Amniotic stem cell (primary cell): ENCODE data around the gene FGD5.

Source experiments
- DNase-seq: peaks from one replicate; lab custom pipeline; 2025; lab: John Stamatoyannopoulos, UW

The FGD5 gene

DNA sequence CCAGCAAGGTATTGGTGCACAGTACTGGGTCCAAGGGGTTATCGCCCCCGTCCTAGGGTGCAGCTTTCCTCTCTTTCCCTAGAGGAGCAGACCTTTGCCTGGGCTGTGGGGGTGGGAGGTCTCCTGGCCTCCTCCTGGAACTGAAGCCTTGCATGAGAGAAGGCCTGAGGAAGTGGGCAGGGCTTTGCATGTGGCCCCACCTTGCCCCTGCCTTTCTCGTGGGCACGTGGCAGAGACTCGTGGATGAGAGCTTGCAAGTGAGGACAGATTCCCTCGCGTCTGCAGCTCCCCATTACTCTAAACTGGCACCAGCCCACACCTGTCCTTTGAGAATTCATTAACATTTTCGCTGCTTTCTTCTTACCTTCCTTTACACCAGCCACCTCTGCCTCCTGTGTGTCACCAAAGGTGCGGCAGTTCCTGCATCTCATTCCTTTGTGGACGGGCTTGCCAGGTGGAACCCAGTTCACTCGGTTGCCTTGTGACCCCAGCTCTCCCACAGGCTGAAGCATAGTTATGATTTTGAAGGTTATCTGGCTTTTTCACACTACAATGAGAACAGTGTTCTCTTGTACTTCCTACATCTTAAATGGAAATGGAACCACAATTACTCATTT is 87.7 kb downstream of the FGD5 start:
- DNase-seq, result no peak

DNA sequence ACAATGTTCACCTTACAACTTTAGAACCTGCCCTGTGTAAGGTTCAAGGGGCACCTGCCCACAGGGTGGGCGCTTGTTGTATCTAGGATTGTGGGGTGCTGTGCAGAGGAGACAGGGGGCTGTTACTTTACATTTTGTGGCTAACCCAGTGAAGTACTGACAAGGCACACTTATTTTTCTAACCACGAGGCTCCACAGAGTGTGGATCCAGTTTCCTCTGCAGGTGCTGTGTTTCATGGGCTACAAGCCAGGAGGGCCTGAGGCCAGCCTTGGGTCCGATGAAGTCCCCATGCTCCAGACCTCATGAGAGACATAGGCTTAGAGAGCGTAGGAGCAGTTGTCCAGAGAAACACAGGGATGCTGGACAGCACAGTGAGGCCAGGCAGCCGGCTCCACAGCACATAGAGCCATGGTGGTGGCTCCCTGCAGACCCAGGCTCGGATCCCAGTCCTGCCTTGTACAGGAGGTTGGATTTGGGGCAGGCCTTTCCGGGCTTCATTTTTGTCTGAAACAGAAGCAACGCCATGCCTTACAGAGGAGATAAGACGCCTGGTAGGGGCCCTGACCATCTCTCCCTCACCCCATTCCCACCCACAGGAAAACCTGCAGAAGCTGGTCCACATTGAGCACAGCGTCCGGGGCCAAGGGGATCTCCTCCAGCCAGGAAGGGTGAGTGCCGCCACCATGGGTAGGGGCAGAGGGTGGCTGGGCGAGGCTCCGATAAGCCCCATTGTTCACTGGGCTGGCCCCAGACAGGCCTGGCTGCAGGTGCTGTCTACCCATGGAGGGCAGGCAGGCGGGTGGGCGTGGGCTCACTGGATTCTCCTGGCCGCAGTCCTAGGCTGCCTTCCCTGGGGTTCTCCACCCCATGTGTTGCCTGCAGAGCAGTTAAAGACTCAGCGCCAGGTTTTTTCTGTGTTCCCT is 88.5 kb downstream of the FGD5 start:
- DNase-seq, result no peak

DNA sequence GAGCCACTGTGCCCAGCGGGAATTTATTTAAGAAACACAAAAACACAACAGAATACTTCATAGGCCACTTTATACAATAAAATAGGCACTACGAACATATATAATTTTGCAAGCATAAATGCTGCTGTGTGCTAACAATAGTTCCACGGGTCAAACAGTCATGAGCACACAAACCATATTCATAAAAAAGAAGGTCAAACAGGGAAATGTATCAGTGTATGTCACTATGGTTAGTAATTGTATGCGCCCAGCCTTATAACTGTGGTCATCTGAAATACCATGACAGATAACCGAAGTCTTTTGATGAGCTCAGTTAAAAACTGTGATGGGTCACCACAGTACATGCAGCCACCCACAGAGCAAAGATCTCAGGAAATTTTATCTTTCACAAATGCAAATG is 90.5 kb downstream of the FGD5 start:
- DNase-seq, result no peak

DNA sequence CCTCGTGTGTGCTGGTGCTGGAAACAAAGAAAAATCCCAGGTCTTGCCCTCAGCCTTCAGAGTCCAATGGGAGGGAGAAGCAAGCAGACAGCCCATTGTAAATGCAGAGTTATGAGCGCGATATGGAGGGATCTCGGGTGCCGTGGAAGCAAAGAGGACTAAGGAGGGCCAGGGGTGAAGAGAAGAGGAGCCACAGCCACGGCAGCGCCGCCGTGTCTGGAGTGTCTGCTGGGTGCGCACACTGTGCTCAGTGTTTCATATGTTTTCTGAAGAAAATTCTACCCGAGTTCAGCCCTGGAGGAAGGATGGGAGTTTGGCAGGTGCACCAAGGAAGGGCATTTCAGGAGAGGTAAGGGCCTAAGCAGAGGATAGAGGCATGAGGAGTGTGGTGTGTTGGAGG is 92.9 kb downstream of the FGD5 start:
- no peak for DNase-seq

DNA sequence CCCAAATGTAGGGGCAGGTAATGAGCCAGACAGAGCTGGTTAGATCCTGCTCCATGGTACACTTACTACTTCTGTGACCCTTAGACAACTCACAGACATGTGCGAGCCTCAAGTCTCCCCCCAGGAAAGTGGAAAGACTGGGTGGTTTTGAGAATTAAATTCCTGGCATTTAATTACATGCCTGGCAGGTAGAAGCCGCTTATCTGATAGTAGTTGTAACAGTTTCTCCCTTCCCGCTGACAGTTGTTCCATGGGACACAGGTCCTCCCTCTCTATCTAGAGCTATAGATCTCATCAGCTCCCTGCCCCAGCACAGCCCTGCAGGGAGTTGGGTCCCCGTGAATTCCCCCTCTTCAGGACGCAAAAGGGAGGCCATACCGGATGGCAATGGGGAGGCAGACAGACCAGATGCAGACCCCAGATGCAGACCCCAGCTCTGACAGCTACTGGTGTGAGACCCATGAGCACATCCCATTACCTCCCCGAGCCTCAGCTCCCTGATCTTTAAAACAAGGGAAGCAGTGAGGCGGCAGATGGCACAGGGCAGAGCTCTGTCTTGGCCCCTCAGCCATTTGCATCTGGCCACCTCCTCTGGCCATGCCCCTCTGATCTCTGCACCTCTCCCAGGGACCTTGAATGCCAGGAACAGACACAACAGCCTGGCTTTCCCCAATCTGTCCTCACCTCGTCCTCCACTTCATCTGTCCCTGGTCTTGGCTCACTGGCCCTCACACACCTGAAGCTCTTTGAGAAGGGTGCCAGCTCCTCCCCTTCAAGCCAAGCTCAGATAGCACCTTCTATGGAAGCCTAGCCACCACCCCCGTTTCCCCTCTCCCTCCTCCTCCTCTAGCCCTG is 94.5 kb downstream of the FGD5 start:
- no peak for DNase-seq

DNA sequence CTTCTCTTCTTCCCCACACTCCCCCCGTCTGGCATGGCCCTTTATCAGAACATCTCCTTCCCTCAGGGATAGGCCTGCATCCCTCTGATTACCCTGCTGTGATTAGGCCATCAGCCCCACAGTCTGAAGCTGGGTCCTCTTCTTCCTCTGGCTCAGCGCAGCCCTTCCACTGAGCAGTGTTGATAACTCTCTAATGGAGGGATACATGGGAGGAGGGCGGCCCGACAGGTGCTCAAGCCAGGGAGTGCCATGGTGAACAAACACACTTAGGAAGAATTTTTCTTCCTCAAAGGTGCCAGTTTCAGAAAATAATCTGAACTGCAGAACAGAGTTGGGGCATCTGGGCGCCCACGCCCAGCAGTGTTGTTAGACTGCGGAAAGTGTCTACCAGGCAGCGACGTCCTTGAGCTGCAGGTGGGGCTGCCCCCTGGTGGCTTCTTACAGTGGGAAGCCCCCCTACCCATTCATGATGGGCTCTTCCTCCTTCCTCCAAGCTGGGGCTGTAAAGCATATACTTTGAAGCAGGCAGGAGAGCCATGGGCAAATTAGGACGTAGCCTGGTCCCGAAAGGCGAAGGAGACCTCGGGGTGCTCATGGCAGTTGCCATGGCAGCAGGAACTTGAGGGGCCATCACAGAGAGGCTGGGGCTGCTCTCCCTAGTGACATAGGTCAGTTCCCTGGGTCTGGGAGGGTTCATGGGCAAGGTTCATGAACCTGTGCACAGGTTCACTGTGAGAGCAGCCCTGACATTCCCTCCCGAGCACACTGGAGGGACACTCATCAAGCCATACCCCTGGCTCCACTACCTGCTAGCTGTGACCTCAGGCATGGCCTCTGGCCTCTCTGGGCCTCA is 95.4 kb downstream of the FGD5 start:
- DNase-seq, result no peak

DNA sequence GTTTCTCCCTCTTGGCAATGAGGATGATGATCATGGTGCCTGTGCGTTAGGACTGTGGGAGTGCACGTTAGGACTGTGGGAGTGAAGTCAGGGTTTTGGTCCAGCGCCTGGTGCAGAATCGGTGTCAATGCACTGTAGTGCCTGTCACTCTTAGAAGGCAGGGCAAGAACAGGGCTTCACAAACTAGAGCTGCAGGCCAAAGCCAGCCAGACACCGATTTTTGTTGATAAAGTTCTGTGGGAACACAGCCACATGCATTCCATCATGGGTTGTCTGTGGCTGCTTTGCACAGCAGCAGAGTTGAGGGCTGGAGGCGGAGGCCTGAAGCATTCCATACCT is 96.0 kb downstream of the FGD5 start:
- DNase-seq, result no peak

DNA sequence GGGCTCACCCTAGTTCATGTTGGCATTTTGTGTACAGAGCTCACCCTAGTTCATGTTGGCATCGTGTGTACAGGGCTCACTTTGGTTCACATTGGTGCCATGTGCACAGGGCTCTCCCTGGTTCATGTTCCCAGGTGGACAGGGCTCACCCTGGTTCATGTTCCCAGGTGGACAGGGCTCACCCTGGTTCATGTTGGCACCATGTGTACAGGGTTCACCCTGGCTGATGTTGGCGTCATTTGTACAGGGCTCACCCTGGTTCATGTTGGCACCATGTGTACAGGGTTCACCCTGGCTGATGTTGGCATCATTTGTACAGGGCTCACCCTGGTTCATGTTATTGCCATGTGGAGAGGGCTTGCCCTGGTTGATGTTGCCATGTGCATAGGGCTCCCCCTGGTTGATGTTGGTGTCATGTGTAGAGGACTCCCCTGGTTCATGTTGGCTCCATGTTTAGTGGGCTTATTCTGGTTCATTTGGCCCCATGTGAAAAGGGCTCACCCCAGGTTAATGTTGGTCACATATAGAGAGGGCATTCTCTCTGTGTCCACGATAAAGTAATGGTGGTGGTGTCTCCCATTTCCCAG is 97.0 kb downstream of the FGD5 start:
- no peak for DNase-seq

DNA sequence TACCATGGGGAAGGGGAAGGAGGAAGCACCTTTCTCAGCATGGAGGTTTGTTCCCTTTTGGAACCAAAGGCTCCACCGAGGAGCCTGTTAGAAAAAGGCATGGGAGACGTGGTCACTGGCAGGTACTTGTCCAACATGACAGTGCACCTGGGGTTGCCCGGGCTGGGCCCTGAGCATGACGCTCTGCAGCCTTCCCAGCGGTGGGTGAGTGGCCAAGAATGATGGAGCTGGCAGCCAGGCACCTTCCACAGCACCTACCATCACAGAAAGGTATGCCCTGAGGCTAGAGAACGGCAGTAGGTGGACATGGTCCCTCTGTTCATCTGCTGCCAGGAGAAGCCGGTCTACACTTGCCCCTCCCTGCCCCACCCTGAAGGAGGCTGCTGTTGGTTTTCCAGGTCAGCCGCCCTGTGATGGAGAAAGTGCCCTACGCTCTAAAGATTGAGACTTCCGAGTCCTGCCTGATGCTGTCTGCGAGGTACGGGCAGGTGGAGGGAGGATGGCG is 99.6 kb downstream of the FGD5 start:
- no peak for DNase-seq

DNA sequence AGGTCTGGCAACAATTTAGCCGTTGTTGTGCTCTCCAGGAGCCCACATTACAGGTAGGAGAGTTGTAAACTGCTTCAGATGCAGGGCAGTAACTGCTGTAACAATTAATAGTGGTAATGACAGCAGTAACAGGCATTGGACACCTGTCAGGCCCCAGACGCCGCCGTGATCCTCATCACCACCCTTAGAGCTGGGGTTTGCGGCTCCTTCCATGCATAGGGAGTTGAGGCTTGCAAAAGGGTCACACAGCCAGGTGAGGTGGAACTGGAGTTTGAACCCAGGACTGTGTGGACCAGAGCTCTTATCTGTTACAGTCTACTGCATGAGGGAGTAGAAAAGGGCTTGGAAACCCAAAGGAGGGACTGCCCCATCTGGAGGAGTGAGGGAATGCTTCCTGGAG is 101.8 kb downstream of the FGD5 start:
- DNase-seq, result no peak

DNA sequence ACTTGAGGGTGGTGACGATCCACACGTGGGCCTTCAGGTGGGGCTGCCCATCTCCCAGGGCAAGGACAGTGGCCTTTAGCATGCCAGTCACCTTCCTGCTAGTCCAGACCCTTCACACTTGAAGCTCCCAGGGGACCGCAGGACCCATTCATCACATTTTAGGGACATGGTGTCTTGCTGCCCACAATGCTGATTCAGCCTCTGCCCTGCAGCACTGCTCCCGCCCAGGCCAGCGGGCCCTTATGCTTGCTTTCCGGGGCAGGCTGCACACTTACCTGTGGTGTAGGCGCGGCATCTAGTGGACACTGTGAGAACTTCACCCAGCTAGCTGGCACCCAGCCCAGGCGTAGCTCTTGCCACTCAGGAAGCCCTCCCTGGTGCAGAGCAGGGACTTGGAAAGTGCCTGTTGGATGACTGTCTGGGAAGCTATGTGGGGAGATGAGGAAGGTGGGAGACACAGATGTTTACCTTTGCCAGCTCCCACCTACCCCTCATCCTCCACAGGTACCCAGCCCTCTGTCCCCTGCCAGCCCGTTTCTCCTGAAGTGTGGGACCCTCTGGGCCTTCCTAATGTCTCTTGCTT is 102.4 kb downstream of the FGD5 start:
- peak; percentile 78 for DNase-seq

DNA sequence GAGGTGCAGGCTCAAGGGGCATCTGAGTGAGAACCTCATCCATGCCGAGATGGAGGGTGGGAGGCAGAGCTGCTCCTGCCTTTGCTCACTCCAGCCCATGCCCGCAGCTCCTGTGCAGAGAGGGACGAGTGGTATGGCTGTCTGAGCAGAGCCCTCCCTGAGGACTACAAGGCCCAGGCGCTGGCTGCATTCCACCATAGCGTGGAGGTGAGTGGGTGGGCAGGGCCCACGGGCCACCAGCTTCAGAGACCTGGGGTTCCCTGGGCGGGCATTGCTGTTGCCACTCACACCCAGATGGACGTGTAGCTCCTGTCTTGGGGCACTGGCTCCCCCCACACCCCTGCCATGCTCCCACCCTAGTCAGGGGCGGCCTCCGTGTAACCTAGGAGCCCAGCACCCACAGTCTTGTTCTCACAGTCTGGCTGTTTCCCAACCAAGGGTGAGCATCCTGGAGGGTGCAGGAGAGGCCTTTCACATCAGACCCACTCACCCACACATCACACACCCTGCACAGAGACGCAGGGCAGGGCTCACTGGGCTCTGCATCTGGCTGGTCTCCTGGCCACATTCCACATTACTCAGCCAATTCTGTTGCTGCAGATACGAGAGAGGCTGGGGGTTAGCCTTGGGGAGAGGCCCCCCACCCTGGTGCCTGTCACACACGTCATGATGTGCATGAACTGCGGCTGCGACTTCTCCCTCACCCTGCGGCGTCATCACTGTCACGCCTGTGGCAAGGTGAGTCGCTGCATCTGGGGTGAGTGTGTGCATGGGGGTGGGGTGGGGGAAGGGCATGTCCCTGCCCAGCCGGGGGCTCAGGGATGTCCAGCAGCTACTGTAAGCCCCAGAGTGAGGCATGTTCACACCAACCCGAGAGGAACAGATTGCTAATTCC is 103.3 kb downstream of the FGD5 start:
- no peak for DNase-seq

DNA sequence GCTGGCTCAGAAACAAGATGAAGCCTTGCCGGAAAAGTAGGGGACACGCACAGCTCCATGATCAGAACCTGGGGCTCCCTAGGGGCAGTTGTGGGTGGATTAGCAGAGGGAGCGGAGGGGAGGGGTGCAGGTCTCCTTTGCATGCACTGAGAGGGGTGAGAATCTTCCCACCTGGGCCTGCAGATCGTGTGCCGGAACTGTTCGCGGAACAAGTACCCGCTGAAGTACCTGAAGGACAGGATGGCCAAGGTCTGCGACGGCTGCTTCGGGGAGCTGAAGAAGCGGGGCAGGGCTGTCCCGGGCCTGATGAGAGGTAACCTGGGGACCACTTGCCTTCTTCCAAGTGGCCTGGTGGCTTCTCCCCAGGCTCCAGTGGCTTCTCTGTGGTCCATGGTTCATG is 104.1 kb downstream of the FGD5 start:
- DNase-seq, result no peak

DNA sequence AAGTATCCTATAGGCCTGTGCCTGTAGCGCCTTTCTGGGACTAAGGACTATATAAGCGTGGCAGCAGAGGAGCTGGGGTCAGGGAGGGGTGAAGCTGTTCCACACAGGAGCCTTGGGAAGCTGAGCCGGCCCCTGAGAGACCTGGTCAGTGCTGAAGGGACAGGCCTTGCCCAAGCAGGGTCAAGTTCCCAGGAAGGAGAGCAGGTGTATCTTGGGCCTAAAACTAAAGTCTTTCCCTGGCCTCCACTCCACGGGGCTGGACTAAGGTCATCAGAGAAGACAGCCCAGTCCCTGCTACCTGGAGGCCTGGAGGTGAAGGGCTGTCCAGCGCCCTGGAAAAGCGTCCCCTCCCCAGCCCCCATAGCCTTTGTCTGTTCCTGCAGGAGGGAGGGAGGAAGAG is 104.7 kb downstream of the FGD5 start:
- DNase-seq, result no peak

DNA sequence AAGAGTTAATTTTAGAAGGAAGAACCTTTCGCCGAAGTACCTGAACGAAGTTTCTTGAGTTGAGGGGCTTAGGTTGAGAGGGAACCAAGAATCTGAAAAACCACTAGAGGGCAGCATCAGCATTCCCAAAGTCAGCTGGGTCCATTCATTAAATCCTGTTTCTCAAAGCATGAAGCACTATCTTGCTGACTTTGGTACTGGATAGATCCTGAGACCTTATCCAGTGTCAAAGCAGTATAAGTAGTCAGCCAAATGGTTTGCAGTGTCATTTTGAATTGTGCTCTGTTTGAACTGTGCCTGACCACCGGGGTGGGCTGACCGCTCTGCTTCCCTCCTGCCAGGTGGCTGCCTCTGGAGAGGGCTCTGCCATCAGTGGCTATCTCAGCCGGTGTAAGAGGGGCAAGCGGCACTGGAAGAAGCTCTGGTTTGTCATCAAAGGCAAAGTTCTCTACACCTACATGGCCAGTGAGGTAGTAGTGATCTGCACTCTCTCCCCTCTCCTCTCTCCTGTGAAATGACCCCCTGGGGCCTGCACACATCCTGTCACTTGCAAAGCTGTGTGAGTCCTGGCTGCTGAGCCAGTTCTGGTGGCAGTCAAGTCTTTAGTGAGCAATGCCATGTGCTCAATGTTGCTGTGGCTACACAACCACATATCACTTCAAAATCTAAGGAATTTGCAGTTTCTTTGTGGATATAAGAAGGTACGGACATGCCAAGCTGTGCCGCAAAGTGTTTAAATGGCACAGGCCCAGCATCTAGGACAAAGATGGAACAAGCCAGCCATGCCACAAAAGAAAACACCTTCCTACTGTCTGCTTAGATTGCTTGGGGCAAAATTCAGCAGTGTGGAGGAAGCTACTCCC is 107.2 kb downstream of the FGD5 start:
- peak; percentile 14 for DNase-seq

DNA sequence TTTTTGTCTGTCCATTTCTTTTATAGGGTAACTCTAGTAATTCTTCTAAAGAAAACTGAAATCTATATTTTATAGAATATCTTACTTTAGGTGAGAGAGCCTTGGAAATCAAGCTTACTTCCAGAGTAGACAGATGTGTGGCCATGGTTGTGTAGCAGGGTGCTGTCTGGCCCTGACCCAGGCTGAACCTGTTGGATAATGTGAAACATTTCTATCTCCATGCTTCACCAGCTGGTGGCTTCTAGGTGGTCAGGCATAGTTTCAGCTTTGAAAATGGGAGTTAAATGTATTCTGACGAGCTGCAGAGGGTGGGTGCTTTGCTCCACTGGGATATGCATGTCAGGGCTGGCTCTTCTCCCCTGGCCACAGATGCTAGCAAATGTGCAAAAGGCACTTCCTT is 107.8 kb downstream of the FGD5 start:
- DNase-seq, result no peak

DNA sequence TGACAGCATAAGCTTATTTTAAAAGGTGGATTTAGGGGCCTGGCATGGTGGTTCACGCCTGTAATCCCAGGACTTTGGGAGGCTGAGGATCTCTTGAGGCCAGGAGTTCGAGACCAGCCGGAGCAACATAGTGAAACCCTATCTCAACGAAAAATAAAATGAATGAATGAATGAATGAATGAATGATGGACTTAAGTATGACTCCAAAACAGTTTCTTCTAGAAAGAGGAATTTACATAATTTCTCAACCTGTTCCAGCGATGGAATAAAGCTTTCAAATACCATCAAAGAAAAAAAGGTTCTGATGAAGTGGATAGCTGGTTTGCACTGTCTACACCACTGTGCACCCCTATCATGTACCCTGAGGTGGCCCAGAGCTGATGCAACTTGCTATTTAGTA is 108.5 kb downstream of the FGD5 start:
- no peak for DNase-seq

DNA sequence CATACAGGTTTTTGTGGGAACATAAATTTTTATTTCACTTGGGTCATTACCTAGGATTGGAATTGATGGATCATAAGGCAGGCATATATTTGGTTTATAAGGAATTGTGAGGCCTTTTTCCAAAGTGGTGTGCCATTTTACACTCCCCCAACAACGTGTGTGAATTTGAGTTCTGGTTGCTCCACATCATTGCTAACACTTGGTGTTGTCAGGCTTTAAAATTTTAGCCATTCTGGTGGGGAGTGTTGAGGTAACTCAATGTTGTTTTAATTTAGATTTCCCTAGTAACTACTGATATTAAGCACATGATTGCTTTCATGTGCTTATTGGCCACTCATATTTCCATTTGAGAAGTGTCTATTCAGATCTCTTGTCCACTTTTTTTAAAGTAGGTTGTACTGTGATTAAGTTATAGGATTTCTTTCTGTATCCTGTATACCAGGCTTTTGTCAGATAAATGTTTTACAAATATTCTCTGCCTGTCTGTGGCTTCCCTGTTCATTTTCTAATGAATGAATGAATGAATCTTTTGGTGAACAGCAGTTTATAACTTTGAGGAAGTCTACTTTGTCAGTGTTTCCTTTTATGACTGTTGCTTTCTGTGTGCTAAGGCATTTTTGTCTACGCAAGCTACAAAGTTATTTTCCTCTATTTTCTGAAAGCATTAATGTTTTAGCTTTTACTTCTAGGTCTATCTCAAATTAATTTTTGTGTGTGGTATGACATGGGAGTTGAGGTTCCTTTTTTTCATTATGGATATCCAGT is 110.7 kb downstream of the FGD5 start:
- DNase-seq, result no peak
